ENCODE results near the gene HEXIM1.
"Not testable (repeated sequence)": the region's sequence is repeated elsewhere in the genome, so short reads cannot be mapped to it uniquely, and the experiment has no call there.

Gene HEXIM1

GRCh38 chr17:45114117-45114932, 34.0 kb upstream of the HEXIM1 start:
- no peak for DNase-seq

GRCh38 chr17:45115015-45115625, 33.2 kb upstream of the HEXIM1 start:
- DNase-seq = no peak

- no peak for DNase-seq
Observed at GRCh38 chr17:45115871-45116270, 32.4 kb upstream of the HEXIM1 start.

- no peak for DNase-seq
Observed at GRCh38 chr17:45116434-45117016, 31.8 kb upstream of the HEXIM1 start.

GRCh38 chr17:45117334-45117733, 30.9 kb upstream of the HEXIM1 start:
- no peak for DNase-seq

GRCh38 chr17:45117848-45118646, 30.2 kb upstream of the HEXIM1 start:
- DNase-seq = no peak

GRCh38 chr17:45118691-45119090, 29.6 kb upstream of the HEXIM1 start:
- DNase-seq = no peak

GRCh38 chr17:45119964-45120363, 28.3 kb upstream of the HEXIM1 start:
- no peak for DNase-seq

GRCh38 chr17:45120558-45120957, 27.7 kb upstream of the HEXIM1 start:
- no peak for DNase-seq

GRCh38 chr17:45121055-45121454, 27.2 kb upstream of the HEXIM1 start:
- no peak for DNase-seq

- no peak for DNase-seq
Observed at GRCh38 chr17:45123076-45123770, 25.1 kb upstream of the HEXIM1 start.

GRCh38 chr17:45123930-45124796, 24.1 kb upstream of the HEXIM1 start:
- DNase-seq = peak; percentile 18 to 42

- DNase-seq = not testable (repeated sequence)
Observed at GRCh38 chr17:45124797-45125122, 23.5 kb upstream of the HEXIM1 start.

GRCh38 chr17:45125509-45125908, 22.8 kb upstream of the HEXIM1 start:
- no peak for DNase-seq

GRCh38 chr17:45127207-45127547, 21.1 kb upstream of the HEXIM1 start:
- no peak for DNase-seq

GRCh38 chr17:45127548-45128300, 20.6 kb upstream of the HEXIM1 start:
- no peak for DNase-seq

GRCh38 chr17:45128331-45128730, 19.9 kb upstream of the HEXIM1 start:
- DNase-seq = no peak

GRCh38 chr17:45128989-45129388, 19.3 kb upstream of the HEXIM1 start:
- DNase-seq = no peak

- DNase-seq = no peak
Observed at GRCh38 chr17:45129426-45129939, 18.8 kb upstream of the HEXIM1 start.

- no peak for DNase-seq
Observed at GRCh38 chr17:45129940-45130680, 18.2 kb upstream of the HEXIM1 start.
